HG03175 (cell line): ENCODE measurements around the gene DCXR.

Experiments
- ATAC-seq: cut with Tn5 transposase; IDR thresholded peaks from one replicate; pipeline ENCODE4 v1.9.1; 2021; ENCODE audit warnings: mild to moderate bottlenecking, moderate library complexity; ENCODE audit not compliant: unreplicated experiment

The DCXR gene

GRCh38 chr17:82055965-82056728 lies 18.6 kb upstream of the DCXR start:
- ATAC-seq = no peak

GRCh38 chr17:82055023-82055964 lies 17.8 kb upstream of the DCXR start:
- ATAC-seq = no peak

GRCh38 chr17:82054351-82055022 lies 17.0 kb upstream of the DCXR start:
- ATAC-seq = no peak

GRCh38 chr17:82053556-82054263 lies 16.2 kb upstream of the DCXR start:
- no peak for ATAC-seq

GRCh38 chr17:82053130-82053529 lies 15.6 kb upstream of the DCXR start:
- no peak for ATAC-seq

- no peak for ATAC-seq
Measured at GRCh38 chr17:82052638-82053059, 15.2 kb upstream of the DCXR start.

GRCh38 chr17:82051776-82052637 lies 14.5 kb upstream of the DCXR start, which contains the start of the genes GPS1 and RFNG:
Gene GPS1 (plus strand): TSS chr17:82051898. CDS start chr17:82051932, 34 bp downstream.
Gene RFNG (minus strand): TSS chr17:82051811. CDS start chr17:82051766, 45 bp downstream.
- ATAC-seq = peak; percentile 54

- ATAC-seq = peak; percentile 12
Measured at GRCh38 chr17:82050761-82051641, 13.5 kb upstream of the DCXR start.

- ATAC-seq = no peak
Measured at GRCh38 chr17:82050152-82050760, 12.8 kb upstream of the DCXR start.

GRCh38 chr17:82049521-82049971 lies 12.0 kb upstream of the DCXR start:
- ATAC-seq = no peak

- ATAC-seq = no peak
Measured at GRCh38 chr17:82049106-82049505, 11.6 kb upstream of the DCXR start.

- no peak for ATAC-seq
Measured at GRCh38 chr17:82048571-82048971, 11.1 kb upstream of the DCXR start.

GRCh38 chr17:82047914-82048570 lies 10.5 kb upstream of the DCXR start:
- no peak for ATAC-seq

- ATAC-seq = no peak
Measured at GRCh38 chr17:82047379-82047778, 9.9 kb upstream of the DCXR start.

- no peak for ATAC-seq
Measured at GRCh38 chr17:82046903-82047302, 9.4 kb upstream of the DCXR start.

- no peak for ATAC-seq
Measured at GRCh38 chr17:82045936-82046484, 8.5 kb upstream of the DCXR start.

GRCh38 chr17:82043507-82043906 lies 6.0 kb upstream of the DCXR start:
- ATAC-seq = no peak
